T-helper 1 cell (primary cell): Measurements from ENCODE around the gene PDE6C.

Source experiments
- DNase-seq, 5 donors: peaks; one replicate each; pipeline ENCODE4 v3.0.0-alpha.2; 2012 to 2020
- total RNA-seq, 4 donors: gene quantifications; one replicate each; lab custom pipeline; 2026; lab: John Stamatoyannopoulos, UW

PDE6C gene
- 0 reads per million in 4 donors for total RNA-seq

- DNase-seq: no peak
Measured at GRCh38 chr10:93612311-93612710, at the start of gene PDE6C. TSS of gene PDE6C (plus strand) at chr10:93612537. CDS start at chr10:93612726, 189 bp downstream.

- DNase-seq: no peak
Measured at GRCh38 chr10:93565446-93565845, 46.9 kb upstream of the PDE6C start.

GRCh38 chr10:93566435-93567276 is 45.7 kb upstream of the PDE6C start, which contains the start of gene FFAR4:
TSS of gene FFAR4 (plus strand) at chr10:93566665. CDS start at chr10:93566721, 56 bp downstream.
- DNase-seq: no peak

GRCh38 chr10:93567277-93568104 is 44.8 kb upstream of the PDE6C start:
- no peak for DNase-seq

- no peak for DNase-seq
Measured at GRCh38 chr10:93568105-93568390, 44.3 kb upstream of the PDE6C start.

- DNase-seq: no peak
Measured at GRCh38 chr10:93570383-93570782, 42.0 kb upstream of the PDE6C start.

GRCh38 chr10:93572606-93573005 is 39.7 kb upstream of the PDE6C start:
- DNase-seq: no peak

- DNase-seq: no peak
Measured at GRCh38 chr10:93573051-93573909, 39.1 kb upstream of the PDE6C start.

- no peak for DNase-seq
Measured at GRCh38 chr10:93573924-93574323, 38.4 kb upstream of the PDE6C start.

- DNase-seq: no peak
Measured at GRCh38 chr10:93576888-93577287, 35.4 kb upstream of the PDE6C start.

- no peak for DNase-seq
Measured at GRCh38 chr10:93577565-93577964, 34.8 kb upstream of the PDE6C start.

GRCh38 chr10:93579089-93579488 is 33.2 kb upstream of the PDE6C start:
- DNase-seq: no peak

- no peak for DNase-seq
Measured at GRCh38 chr10:93579985-93580711, 32.2 kb upstream of the PDE6C start.

GRCh38 chr10:93580828-93581227 is 31.5 kb upstream of the PDE6C start:
- no peak for DNase-seq

GRCh38 chr10:93584445-93584844 is 27.9 kb upstream of the PDE6C start:
- no peak for DNase-seq

GRCh38 chr10:93589648-93590562 is 22.4 kb upstream of the PDE6C start:
- no peak for DNase-seq

GRCh38 chr10:93590638-93591037 is 21.7 kb upstream of the PDE6C start:
- DNase-seq: no peak

- DNase-seq: no peak
Measured at GRCh38 chr10:93591065-93591808, 21.1 kb upstream of the PDE6C start.

- no peak for DNase-seq
Measured at GRCh38 chr10:93593254-93593653, 19.1 kb upstream of the PDE6C start.

GRCh38 chr10:93593749-93594148 is 18.6 kb upstream of the PDE6C start:
- no peak for DNase-seq
